Measurements from ENCODE around the gene PLPP6.

DNA sequence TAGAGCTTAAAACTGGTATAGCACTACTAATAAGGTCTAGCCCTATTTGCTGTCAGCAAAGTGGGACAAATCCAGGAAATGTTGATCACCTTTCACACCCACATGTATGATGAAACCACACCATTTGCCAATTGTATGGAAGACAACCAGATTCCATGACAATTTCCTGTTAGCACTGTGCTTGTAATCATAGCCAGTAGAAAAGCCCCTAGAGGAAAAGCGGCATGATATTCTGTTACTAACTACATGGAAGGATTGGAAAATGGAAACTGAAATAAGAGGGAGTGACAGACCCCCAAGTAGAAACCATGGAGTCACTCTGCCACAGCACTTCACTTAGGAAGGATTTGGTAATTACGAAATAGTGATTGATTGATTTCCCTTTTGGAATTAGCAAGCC, 3.3 kb downstream of the PLPP6 start:
- TF ChIP-seq, protein P1, sequence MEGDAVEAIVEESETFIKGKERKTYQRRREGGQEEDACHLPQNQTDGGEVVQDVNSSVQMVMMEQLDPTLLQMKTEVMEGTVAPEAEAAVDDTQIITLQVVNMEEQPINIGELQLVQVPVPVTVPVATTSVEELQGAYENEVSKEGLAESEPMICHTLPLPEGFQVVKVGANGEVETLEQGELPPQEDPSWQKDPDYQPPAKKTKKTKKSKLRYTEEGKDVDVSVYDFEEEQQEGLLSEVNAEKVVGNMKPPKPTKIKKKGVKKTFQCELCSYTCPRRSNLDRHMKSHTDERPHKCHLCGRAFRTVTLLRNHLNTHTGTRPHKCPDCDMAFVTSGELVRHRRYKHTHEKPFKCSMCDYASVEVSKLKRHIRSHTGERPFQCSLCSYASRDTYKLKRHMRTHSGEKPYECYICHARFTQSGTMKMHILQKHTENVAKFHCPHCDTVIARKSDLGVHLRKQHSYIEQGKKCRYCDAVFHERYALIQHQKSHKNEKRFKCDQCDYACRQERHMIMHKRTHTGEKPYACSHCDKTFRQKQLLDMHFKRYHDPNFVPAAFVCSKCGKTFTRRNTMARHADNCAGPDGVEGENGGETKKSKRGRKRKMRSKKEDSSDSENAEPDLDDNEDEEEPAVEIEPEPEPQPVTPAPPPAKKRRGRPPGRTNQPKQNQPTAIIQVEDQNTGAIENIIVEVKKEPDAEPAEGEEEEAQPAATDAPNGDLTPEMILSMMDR (conservative IDR thresholded peaks at IDR 0.05; ENCODE audit: low read depth, low read length): no peak
- TF ChIP-seq EZH2 (IDR thresholded peaks at IDR 0.05; ENCODE audit: borderline replicate concordance, low read depth, low read length, poor library complexity, severe bottlenecking): no peak
